ENCODE results near the gene VAMP8. TPM values are rescaled to one million over a fixed set of nuclear protein-coding genes. Genes with fewer than 3 reads are reported as not detected.

VAMP8 gene
- total and polyA plus RNA-seq, 4 donors = 29.2 to 140 (median 79.4) TPM

DNA sequence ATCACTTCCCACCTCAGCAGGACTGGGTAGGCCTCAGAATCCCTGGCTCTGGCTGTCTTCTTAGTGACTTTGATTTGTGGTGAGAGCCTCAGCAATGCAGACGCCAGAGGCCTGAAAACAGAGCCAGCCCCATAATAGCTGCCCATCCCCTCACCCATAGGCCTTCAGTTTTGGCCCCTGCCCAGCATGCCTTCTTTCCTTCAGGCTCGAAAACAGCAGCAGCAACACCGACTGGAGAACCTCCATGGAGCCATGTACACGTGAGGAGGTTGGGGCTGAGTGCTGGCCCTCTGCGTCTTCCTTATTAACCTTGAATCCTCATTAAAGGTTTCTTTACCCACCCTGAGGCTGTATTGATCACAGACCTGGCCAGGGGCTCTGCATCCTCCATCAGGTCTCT is 19.9 kb downstream of the VAMP8 start:
- Histone ChIP-seq H3K4me1 (ENCODE audit: control insufficient read depth in 4 of 4, insufficient read depth in 4 of 4, low read length in 3 of 4) (peaks cover 16 to 60% (median 45%) of the 10 kb centered on the region in 4 donors), H3K4me3 (ENCODE audit: low read depth in 1 of 3, low read length in 3 of 3) (no peak overlapping the region), H3K27me3 (ENCODE audit: control insufficient read depth in 4 of 4, insufficient read depth in 4 of 4, low read length in 3 of 4) (no peaks in the 10 kb centered on the region), H3K9me3 (ENCODE audit: control insufficient read depth in 4 of 4, low read length in 3 of 4) (no peaks in the 10 kb centered on the region), H3K9ac (ENCODE audit: low read depth in 1 of 2, low read length in 2 of 2) (no peak overlapping the region), H3K27ac (ENCODE audit: low read depth in 1 of 2, low read length in 2 of 2) (no peak overlapping the region), H3K36me3 (ENCODE audit: control insufficient read depth in 4 of 4, insufficient read depth in 3 of 4, low read depth in 1 of 4, low read length in 3 of 4) (peaks cover 3 to 16% (median 6%) of the 10 kb centered on the region in 4 donors)
- TF ChIP-seq TAF1 (conservative IDR thresholded peaks at IDR 0.05) (no peak), EGR1 (IDR thresholded peaks at IDR 0.05; ENCODE audit: low read depth in 2 of 2) (no peak), SP1 (IDR thresholded peaks at IDR 0.05) (no peak), HNF4G (IDR thresholded peaks at IDR 0.05) (no peak), CTCF (IDR thresholded peaks at IDR 0.05; ENCODE audit: low read depth, low read length, missing input control) (no peak), JUND (IDR thresholded peaks at IDR 0.05) (no peak), ATF3 (IDR thresholded peaks at IDR 0.05) (no peak), MAX (IDR thresholded peaks at IDR 0.05) (no peak), GABPA (IDR thresholded peaks at IDR 0.05 in 1 of 2, conservative IDR thresholded peaks at IDR 0.05 in 1 of 2) (no peak), YY1 (IDR thresholded peaks at IDR 0.05) (no peak), RXRA (IDR thresholded peaks at IDR 0.05) (no peak), ZBTB33 (IDR thresholded peaks at IDR 0.05) (no peak), FOXA2 (IDR thresholded peaks at IDR 0.05) (no peak), HNF4A (conservative IDR thresholded peaks at IDR 0.05) (no peak), NR2F2 (IDR thresholded peaks at IDR 0.05) (no peak), RAD21 (IDR thresholded peaks at IDR 0.05) (no peak)
- TF ChIP-seq, protein P1, sequence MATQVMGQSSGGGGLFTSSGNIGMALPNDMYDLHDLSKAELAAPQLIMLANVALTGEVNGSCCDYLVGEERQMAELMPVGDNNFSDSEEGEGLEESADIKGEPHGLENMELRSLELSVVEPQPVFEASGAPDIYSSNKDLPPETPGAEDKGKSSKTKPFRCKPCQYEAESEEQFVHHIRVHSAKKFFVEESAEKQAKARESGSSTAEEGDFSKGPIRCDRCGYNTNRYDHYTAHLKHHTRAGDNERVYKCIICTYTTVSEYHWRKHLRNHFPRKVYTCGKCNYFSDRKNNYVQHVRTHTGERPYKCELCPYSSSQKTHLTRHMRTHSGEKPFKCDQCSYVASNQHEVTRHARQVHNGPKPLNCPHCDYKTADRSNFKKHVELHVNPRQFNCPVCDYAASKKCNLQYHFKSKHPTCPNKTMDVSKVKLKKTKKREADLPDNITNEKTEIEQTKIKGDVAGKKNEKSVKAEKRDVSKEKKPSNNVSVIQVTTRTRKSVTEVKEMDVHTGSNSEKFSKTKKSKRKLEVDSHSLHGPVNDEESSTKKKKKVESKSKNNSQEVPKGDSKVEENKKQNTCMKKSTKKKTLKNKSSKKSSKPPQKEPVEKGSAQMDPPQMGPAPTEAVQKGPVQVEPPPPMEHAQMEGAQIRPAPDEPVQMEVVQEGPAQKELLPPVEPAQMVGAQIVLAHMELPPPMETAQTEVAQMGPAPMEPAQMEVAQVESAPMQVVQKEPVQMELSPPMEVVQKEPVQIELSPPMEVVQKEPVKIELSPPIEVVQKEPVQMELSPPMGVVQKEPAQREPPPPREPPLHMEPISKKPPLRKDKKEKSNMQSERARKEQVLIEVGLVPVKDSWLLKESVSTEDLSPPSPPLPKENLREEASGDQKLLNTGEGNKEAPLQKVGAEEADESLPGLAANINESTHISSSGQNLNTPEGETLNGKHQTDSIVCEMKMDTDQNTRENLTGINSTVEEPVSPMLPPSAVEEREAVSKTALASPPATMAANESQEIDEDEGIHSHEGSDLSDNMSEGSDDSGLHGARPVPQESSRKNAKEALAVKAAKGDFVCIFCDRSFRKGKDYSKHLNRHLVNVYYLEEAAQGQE (IDR thresholded peaks at IDR 0.05) = no peak
- DNase-seq (ENCODE audit: low spot score) = no peak
- 92% methylated on average over 5 of the region's 5 CpGs for WGBS
